SK-N-SH treated with all-trans-retinoic acid at 6 μM for 48 hours (cell line): ENCODE measurements around the gene OR1Q1.
"Not testable (repeated sequence)": the region's sequence is repeated elsewhere in the genome, so short reads cannot be mapped to it uniquely, and the experiment has no call there.

ENCODE experiments used
- ATAC-seq: fragments of 200-7000 bp; cut with Tn5 transposase; 3 replicates; pipeline ENCODE4 v1.9.1; 2020; ENCODE audit warnings: mild to moderate bottlenecking, moderate library complexity
- ARNTL ChIP-seq: fragments of 450-650 bp; formaldehyde crosslinking; IDR thresholded peaks from 2 replicates; pipeline ENCODE4 v1.5.0; 2020; ENCODE audit warnings: low read depth, mild to moderate bottlenecking, moderate library complexity, borderline replicate concordance
- BACH2 ChIP-seq: fragments of 250-450 bp; sonication (Bioruptor Pico); IDR thresholded peaks from 2 replicates; pipeline ENCODE4 v1.9.0; 2021; ENCODE audit warnings: mild to moderate bottlenecking, borderline replicate concordance
- CSDC2 ChIP-seq: fragments of 250-450 bp; sonication (Bioruptor Pico); IDR thresholded peaks from 2 replicates; pipeline ENCODE4 v1.5.0; 2020; ENCODE audit warnings: mild to moderate bottlenecking, moderate library complexity
- CSRNP3 ChIP-seq: fragments of 250-450 bp; sonication (Bioruptor Pico); IDR thresholded peaks from 2 replicates; pipeline ENCODE4 v1.5.1; 2021; ENCODE audit warnings: mild to moderate bottlenecking, moderate library complexity
- GLIS3 ChIP-seq: fragments of 250-450 bp; sonication (Bioruptor Pico); IDR thresholded peaks from 2 replicates; pipeline ENCODE4 v1.5.0; 2020; ENCODE audit warnings: mild to moderate bottlenecking, moderate library complexity
- ISL1 ChIP-seq: fragments of 250-450 bp; sonication (Bioruptor Pico); IDR thresholded peaks from 2 replicates; pipeline ENCODE4 v2.1.2; 2022; ENCODE audit warnings: mild to moderate bottlenecking, moderate library complexity
- OSR1 ChIP-seq: fragments of 250-450 bp; sonication (Bioruptor Pico); IDR thresholded peaks from 2 replicates; pipeline ENCODE4 v1.8.0; 2022; ENCODE audit warnings: moderate library complexity, mild to moderate bottlenecking, inconsistent platforms
- PATZ1 ChIP-seq: fragments of 250-450 bp; sonication (Bioruptor Pico); IDR thresholded peaks from 2 replicates; pipeline ENCODE4 v1.8.0; 2020; ENCODE audit warnings: mild to moderate bottlenecking, moderate library complexity, borderline replicate concordance
- PPARA ChIP-seq: fragments of 250-450 bp; sonication (Bioruptor Pico); IDR thresholded peaks from 2 replicates; pipeline ENCODE4 v1.5.0; 2020; ENCODE audit warnings: mild to moderate bottlenecking, borderline replicate concordance
- RARB ChIP-seq: fragments of 250-450 bp; sonication (Bioruptor Pico); IDR thresholded peaks from 2 replicates; pipeline ENCODE4 v1.8.0; 2021; ENCODE audit warnings: mild to moderate bottlenecking, moderate library complexity
- SNAI2 ChIP-seq: fragments of 250-450 bp; sonication (Bioruptor Pico); IDR thresholded peaks from 2 replicates; pipeline ENCODE4 v1.5.0; 2020; ENCODE audit warnings: mild to moderate bottlenecking, moderate library complexity
- TCF4 ChIP-seq: fragments of 250-450 bp; sonication (Bioruptor Pico); IDR thresholded peaks from 2 replicates; pipeline ENCODE4 v1.8.0; 2021; ENCODE audit warnings: mild to moderate bottlenecking, moderate library complexity, borderline replicate concordance
- TOX ChIP-seq: fragments of 250-450 bp; sonication (Bioruptor Pico); IDR thresholded peaks from 2 replicates; pipeline ENCODE4 v1.8.0; 2021; ENCODE audit warnings: mild to moderate bottlenecking, moderate library complexity, borderline replicate concordance
- ZC3H10 ChIP-seq: fragments of 250-450 bp; sonication (Bioruptor Pico); IDR thresholded peaks from 2 replicates; pipeline ENCODE4 v1.5.1; 2021; ENCODE audit warnings: mild to moderate bottlenecking, moderate library complexity
- ZFP3 ChIP-seq: fragments of 250-450 bp; sonication (Bioruptor Pico); IDR thresholded peaks from 2 replicates; pipeline ENCODE4 v1.5.0; 2020; ENCODE audit warnings: mild to moderate bottlenecking, moderate library complexity
- ZFP30 ChIP-seq: fragments of 450-650 bp; formaldehyde crosslinking; IDR thresholded peaks from 2 replicates; pipeline ENCODE4 v1.5.0; 2022; ENCODE audit warnings: mild to moderate bottlenecking, moderate library complexity
- ZNF565 ChIP-seq: fragments of 450-650 bp; formaldehyde crosslinking; conservative IDR thresholded peaks from 2 replicates; pipeline ENCODE4 v1.5.0; 2020; ENCODE audit warnings: low read depth, mild to moderate bottlenecking, moderate library complexity
- ZNF70 ChIP-seq: fragments of 450-650 bp; formaldehyde crosslinking; IDR thresholded peaks from 2 replicates; pipeline ENCODE4 v1.5.0; 2020; ENCODE audit warnings: mild to moderate bottlenecking, moderate library complexity
- ZNF8 ChIP-seq: fragments of 450-650 bp; formaldehyde crosslinking; IDR thresholded peaks from 2 replicates; pipeline ENCODE4 v1.5.0; 2020; ENCODE audit warnings: mild to moderate bottlenecking, moderate library complexity
- TF ChIP-seq, protein P1 (sequence below): fragments of 250-450 bp; sonication (Bioruptor Pico); IDR thresholded peaks from 2 replicates; pipeline ENCODE4 v1.5.0; 2020; ENCODE audit warnings: mild to moderate bottlenecking, moderate library complexity
- TF ChIP-seq, protein P2 (sequence below): fragments of 250-450 bp; sonication (Bioruptor Pico); IDR thresholded peaks from 2 replicates; pipeline ENCODE4 v1.8.0; 2021; ENCODE audit warnings: low read depth, mild to moderate bottlenecking, moderate library complexity, borderline replicate concordance

The OR1Q1 gene

GRCh38 chr9:122580360-122580759 is 34.2 kb upstream of the OR1Q1 start:
- ATAC-seq, result peak; percentile 92
- TF ChIP-seq ISL1 (CRISPR knock-in tag), result peak; percentile 15; the same call in 1 of the 2 replicates
- TF ChIP-seq GLIS3, result no peak

GRCh38 chr9:122583284-122583683 is 31.3 kb upstream of the OR1Q1 start, which contains the start of gene OR1L8:
Gene OR1L8 (minus strand): TSS chr9:122583384. CDS start chr9:122568477, 14,907 bp downstream.
- ATAC-seq, result not testable (repeated sequence)

DNA sequence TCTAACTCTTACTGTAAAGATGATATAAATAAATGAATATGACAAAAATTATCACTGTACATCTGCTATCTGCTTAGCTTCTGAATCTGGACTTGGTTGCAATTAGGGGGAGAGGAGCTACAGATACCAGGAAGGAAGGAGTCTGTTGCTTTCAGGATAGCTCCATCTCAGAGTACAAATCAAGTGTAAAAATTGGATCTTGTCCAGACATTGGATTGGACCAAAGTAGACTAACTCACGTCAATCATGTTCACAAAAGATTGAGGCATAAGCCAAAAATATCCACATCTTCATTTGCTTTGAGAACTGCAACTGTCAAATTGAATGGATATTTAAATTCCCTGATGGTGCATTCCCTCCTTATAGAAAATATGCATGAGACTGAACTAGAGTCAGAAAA is 8.8 kb upstream of the OR1Q1 start:
- no peak for ATAC-seq

GRCh38 chr9:122606587-122606986 is 8.0 kb upstream of the OR1Q1 start:
- ATAC-seq, result no peak
- TF ChIP-seq ZNF8 (CRISPR knock-in tag) (no peak), ISL1 (CRISPR knock-in tag) (no peak), ZFP30 (CRISPR knock-in tag) (no peak), OSR1 (CRISPR knock-in tag) (no peak), TOX (CRISPR knock-in tag) (no peak), RARB (CRISPR knock-in tag) (no peak), CSDC2 (CRISPR knock-in tag) (no peak), GLIS3 (no peak), SNAI2 (CRISPR knock-in tag) (no peak), ZNF565 (CRISPR knock-in tag) (no peak), ZNF70 (CRISPR knock-in tag) (no peak), PPARA (CRISPR knock-in tag) (no peak), ARNTL (CRISPR knock-in tag) (no peak)
- TF ChIP-seq, protein P1, sequence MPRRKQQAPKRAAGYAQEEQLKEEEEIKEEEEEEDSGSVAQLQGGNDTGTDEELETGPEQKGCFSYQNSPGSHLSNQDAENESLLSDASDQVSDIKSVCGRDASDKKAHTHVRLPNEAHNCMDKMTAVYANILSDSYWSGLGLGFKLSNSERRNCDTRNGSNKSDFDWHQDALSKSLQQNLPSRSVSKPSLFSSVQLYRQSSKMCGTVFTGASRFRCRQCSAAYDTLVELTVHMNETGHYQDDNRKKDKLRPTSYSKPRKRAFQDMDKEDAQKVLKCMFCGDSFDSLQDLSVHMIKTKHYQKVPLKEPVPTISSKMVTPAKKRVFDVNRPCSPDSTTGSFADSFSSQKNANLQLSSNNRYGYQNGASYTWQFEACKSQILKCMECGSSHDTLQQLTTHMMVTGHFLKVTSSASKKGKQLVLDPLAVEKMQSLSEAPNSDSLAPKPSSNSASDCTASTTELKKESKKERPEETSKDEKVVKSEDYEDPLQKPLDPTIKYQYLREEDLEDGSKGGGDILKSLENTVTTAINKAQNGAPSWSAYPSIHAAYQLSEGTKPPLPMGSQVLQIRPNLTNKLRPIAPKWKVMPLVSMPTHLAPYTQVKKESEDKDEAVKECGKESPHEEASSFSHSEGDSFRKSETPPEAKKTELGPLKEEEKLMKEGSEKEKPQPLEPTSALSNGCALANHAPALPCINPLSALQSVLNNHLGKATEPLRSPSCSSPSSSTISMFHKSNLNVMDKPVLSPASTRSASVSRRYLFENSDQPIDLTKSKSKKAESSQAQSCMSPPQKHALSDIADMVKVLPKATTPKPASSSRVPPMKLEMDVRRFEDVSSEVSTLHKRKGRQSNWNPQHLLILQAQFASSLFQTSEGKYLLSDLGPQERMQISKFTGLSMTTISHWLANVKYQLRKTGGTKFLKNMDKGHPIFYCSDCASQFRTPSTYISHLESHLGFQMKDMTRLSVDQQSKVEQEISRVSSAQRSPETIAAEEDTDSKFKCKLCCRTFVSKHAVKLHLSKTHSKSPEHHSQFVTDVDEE (CRISPR knock-in tag), result no peak

More for the DNA sequence above, 8.8 kb upstream of the OR1Q1 start:
- TF ChIP-seq OSR1 (CRISPR knock-in tag) (no peak), ZC3H10 (CRISPR knock-in tag) (no peak), BACH2 (CRISPR knock-in tag) (no peak), TCF4 (CRISPR knock-in tag) (no peak), ZNF70 (CRISPR knock-in tag) (no peak), PATZ1 (CRISPR knock-in tag) (no peak), ZNF8 (CRISPR knock-in tag) (no peak), ARNTL (CRISPR knock-in tag) (no peak), CSDC2 (CRISPR knock-in tag) (no peak), SNAI2 (CRISPR knock-in tag) (no peak), CSRNP3 (no peak), PPARA (CRISPR knock-in tag) (no peak), ISL1 (CRISPR knock-in tag) (no peak), ZNF565 (CRISPR knock-in tag) (no peak), TOX (CRISPR knock-in tag) (no peak), GLIS3 (no peak), ZFP3 (CRISPR knock-in tag) (no peak)
- TF ChIP-seq, protein P2, sequence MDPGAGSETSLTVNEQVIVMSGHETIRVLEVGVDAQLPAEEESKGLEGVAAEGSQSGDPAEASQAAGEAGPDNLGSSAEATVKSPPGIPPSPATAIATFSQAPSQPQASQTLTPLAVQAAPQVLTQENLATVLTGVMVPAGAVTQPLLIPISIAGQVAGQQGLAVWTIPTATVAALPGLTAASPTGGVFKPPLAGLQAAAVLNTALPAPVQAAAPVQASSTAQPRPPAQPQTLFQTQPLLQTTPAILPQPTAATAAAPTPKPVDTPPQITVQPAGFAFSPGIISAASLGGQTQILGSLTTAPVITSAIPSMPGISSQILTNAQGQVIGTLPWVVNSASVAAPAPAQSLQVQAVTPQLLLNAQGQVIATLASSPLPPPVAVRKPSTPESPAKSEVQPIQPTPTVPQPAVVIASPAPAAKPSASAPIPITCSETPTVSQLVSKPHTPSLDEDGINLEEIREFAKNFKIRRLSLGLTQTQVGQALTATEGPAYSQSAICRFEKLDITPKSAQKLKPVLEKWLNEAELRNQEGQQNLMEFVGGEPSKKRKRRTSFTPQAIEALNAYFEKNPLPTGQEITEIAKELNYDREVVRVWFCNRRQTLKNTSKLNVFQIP (CRISPR knock-in tag), result no peak
- TF ChIP-seq, protein P1 (CRISPR knock-in tag), result no peak
